Central memory CD4-positive, alpha-beta T cell (primary cell): ENCODE results near the gene TMCC3.

Source experiments
- DNase-seq: peaks from one replicate; pipeline ENCODE4 v3.0.0; 2022

Gene TMCC3

GRCh38 chr12:94671917-94672316, 21.6 kb upstream of the TMCC3 start:
- DNase-seq, result no peak

GRCh38 chr12:94670898-94671297, 20.5 kb upstream of the TMCC3 start:
- no peak for DNase-seq

- no peak for DNase-seq
Observed at GRCh38 chr12:94670075-94670474, 19.7 kb upstream of the TMCC3 start.

GRCh38 chr12:94667031-94667540, 16.7 kb upstream of the TMCC3 start:
- no peak for DNase-seq

DNA sequence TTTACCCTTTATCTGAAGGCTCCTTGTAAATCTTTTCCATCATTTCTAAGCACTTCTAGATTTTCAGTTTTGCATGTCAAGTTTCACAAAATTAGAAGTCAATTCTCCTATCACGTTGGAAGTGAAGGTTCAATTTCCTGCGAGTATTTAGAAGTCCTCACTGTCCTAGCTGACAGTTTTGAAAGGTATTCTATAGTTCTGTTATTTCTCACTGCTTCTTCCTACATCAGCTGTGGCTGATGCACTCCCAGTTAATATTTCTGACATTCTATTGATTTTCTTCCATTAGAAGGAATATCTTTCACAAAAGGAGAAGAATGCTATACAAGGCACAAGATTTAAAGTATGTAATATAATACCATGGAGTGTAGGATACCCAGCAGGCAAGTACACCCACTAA, 15.8 kb upstream of the TMCC3 start:
- no peak for DNase-seq

DNA sequence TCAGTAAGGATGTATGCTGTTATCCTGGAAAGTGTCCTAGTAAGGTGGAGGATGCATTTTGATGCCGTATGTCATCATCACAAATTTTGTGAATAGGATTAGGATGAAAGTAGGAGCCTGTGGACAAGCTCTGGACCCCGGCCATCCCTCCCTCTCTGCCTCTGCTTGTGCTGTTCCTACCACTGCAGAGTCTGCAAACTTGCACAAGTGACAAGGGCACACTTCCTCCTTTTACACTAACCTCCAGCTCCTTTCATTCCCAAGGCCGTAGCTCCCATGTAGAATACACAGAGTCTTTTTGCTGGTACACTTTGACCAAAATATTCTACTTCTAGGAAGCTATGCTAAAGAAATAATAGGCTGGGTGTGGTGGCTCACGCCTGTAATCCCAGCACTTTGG, 13.3 kb upstream of the TMCC3 start:
- no peak for DNase-seq

DNA sequence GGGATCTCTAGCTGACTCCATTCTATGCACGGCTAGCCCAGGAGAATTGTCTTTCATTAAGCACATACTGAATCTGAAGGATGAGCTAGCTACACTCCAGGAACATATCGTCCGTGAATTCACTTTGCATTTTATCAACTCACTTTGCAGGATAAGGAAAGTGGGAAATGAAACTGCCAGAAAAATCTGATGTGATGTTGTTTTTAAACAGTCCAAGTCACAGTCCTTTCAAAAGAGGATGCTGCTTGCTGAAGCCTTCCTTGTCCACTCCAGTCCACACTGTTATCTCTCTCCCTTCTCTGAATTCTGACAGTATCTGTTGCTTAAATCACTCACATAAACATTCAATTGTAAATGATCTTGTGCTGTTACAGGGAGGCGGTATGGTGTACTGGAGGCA, 12.7 kb upstream of the TMCC3 start:
- no peak for DNase-seq

GRCh38 chr12:94660436-94660835, 10.1 kb upstream of the TMCC3 start:
- no peak for DNase-seq

DNA sequence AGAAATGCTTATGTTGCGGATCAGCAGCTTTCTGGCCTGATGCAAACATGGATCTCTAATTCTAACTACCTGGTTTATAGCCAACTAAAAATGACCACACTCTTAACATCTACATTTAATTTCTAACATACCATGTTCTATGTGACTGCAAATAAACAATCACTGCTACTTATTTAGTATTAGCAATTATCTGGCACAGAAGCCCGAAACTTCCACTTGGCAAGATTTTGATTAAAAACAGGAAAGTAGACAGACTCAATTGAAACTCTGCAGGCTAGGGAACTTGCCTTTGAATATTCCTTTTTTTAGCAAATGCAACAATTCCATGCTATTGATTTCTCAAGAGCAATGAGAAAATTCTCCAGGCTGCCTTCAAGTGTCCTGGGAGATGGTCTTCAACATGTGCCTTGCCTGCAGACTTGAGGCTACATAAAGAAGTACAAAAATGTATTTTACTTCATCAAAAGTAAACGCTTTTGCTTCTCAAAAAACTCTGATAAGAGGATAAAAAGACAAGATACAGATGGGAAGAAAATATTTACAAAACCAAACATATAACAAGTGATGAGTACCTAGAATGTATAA, 9.1 kb upstream of the TMCC3 start:
- no peak for DNase-seq

- DNase-seq, result no peak
Observed at GRCh38 chr12:94658931-94659330, 8.6 kb upstream of the TMCC3 start.

GRCh38 chr12:94656556-94656955, 6.2 kb upstream of the TMCC3 start:
- no peak for DNase-seq

- DNase-seq, result peak; percentile 21
Observed at GRCh38 chr12:94649349-94650142, 811 bp downstream of the TMCC3 start.

DNA sequence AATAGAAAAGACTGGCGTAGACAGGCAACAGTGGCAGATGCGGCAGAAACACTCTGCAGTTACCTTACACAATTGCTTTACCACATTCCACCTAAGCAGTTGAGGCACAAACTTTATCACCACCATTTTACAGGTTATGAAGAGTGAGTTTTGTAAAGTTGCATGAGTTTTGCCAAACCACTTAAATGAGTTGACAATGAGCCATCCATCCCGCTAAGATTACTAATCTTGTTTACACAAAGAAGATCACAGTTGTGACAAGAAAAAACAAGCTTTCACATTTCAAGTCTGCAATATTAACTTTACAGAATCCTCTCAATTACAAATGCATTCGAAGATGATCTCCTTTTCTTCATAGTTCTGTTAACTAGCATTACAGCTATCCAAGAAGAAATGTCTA, 1.8 kb downstream of the TMCC3 start:
- DNase-seq, result no peak

- no peak for DNase-seq
Observed at GRCh38 chr12:94644141-94644979, 6.0 kb downstream of the TMCC3 start.

GRCh38 chr12:94643606-94644005, 6.8 kb downstream of the TMCC3 start:
- no peak for DNase-seq

GRCh38 chr12:94641283-94641682, 9.1 kb downstream of the TMCC3 start:
- DNase-seq, result no peak

- DNase-seq, result peak; percentile 33
Observed at GRCh38 chr12:94640134-94640928, 10.0 kb downstream of the TMCC3 start.

- DNase-seq, result no peak
Observed at GRCh38 chr12:94638521-94638920, 11.8 kb downstream of the TMCC3 start.

DNA sequence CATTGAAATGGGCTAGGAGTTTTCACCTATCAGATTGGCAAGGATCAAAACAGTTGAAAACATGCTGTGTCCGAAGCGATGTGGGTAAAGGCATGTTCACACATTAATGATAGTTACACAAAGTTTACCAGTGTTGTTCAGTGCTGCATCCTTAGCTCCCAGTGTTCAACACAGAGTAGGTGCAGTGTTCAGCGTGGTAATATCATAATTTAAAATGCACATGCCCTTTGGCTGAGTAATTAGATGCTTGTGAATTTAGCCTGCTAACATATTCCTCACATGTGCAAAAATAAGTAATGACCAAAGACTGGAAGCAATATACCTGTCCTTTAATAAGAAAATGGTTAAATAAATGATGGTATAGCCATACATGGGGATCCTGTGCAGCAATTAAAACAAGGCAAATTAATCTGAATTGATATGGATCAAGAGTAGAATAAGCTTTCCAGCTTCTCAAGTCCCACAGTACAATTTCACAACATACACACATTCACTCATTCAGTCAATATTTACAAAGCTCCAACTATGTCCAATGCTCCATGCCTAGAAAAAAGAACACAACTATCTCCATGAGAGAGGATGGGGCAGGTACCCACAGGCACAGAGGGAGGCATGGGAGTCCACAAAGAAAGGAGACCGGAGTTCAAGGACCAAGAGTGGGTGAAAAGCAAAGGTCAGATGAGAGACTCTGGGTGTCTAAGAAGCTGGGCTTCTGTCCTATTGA, 12.8 kb downstream of the TMCC3 start:
- DNase-seq, result no peak

DNA sequence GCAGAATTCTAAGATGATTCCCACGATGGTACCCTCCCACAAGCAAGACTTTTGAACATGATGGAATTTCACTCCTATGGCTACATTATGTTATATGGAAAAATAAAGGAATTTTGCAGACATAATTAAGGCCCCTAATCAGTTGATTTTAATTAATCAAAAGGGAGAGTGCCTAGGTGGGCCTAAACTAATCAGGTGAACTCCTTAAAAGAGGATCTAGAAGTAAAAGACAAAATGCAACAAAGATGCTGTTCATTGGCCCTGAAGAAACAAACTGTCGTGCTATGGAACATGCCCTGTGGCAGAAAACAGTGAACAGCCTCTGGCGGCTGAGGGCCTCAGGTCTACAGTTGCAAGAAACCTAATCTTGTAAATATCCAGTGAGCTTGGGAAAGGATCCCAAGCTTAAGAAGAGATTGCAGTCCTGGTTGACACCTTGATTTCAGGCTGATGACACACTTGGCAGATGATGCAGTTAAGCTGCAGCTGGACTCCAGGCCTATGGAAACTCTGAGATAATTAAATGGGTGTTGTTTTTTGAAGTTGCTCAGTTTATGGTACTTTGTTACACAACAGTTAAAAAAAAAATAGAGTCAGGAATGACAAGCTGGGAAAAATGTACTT, 13.8 kb downstream of the TMCC3 start:
- no peak for DNase-seq

DNA sequence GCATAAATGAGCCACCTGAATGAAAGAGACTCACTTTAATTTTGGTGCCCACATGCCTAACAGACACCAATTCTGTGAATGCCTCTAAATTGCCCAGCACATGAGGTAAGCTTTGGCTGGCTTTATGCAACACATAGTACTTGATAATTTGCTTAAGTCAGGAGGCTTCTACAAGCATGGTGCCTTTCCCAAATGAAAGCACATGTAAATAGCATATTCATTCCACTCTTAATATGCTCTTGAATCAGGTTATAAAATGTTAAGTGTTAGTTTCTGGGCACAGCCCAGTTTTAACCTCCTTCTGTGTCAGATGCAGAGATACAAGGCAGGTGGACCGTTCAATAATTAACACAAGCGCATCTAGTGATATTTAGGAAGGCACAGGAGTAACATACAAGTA, 15.6 kb downstream of the TMCC3 start:
- DNase-seq, result no peak

GRCh38 chr12:94633401-94633800, 17.0 kb downstream of the TMCC3 start:
- no peak for DNase-seq
